KOPT-K1 (cell line): Measurements from ENCODE around the gene HELZ2.

Experiments used
- H3K27ac ChIP-seq: fragments of 200-600 bp; sonication (generic); 2 replicates; pipeline ENCODE4 v1.5.1; 2016; ENCODE audit warnings: antibody characterized with exemption, mild to moderate bottlenecking, low read depth, low read length; ENCODE audit not compliant: poor library complexity, severe bottlenecking
- H3K36me3 ChIP-seq: fragments of 200-600 bp; sonication (generic); 2 replicates; pipeline ENCODE4 v1.5.1; 2017; ENCODE audit warnings: antibody characterized with exemption, mild to moderate bottlenecking, low read length, moderate library complexity; ENCODE audit not compliant: insufficient read depth
- H3K9me3 ChIP-seq: fragments of 200-600 bp; sonication (generic); 2 replicates; pipeline ENCODE4 v1.5.1; 2017; ENCODE audit warnings: antibody characterized with exemption, low read length, mild to moderate bottlenecking; ENCODE audit not compliant: insufficient read depth, poor library complexity, severe bottlenecking

Gene HELZ2

DNA sequence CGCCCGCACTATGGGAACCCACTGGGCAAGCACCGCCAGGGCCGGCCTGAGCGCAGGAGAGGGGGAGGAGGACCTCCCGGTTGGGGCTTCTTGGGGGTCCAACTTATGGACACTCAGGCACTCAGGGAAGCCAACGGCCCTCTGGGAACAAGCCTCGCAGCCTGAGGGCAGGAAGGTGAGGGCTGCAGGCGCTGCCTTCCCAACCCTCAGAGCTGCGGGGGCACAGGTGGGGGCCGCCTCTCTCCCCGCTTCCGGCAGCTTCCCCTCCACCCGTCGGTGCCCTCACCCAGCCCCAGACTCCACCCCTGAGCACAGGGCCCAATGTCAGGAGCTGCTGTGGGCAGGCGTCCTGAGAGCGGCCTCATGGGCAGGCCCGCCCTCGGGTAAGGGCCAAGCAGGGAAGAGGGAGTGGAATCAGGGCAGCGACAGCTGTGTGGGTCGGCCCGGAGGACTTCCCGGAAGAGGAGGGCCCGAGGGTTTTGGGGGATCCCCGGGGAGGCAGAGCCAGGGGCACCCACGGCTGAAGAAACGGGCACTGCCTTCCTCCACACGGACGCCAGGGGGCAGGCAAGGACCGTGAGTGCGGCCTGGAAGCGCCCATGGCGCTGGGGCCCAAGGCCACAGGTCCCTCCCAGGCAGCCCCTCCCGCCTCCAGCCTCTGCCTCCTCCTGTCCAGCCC lies 36.4 kb downstream of the HELZ2 start:
- H3K27ac ChIP-seq: peak overlapping the region; percentile 83

DNA sequence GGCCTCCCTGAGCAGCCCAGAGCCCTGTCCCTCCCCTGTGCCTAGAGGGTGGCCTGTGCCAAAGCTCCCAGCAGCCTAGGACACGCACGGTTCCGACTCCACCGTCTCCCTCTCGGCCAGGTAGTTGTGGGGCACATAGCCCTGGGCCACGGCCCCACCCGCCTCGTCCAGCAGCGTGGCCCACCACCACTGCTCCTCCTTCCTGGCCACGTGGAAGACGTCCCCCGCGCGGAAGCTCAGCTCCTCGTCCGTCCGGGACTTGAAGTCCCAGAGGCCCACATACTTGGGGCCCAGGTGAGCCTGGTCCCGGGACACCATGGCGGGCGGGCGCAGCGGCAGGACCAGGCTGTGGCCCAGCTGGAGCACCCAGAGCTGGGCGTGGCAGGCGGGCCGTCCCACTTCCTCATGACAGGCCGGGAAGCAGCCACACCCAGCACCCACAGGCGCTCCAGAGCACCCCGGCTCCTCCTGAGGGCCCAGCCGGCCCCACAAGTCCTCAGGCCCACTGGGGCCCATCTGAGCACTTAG lies 37.0 kb downstream of the HELZ2 start, which contains the start of gene PTK6:
Gene PTK6 (minus strand): TSS at position 380 of the 528 bp plus-strand sequence. CDS start 62 bp downstream, at position 318.
- Histone ChIP-seq H3K9me3 (no peaks in the 10 kb centered on the region), H3K27ac (peak within 1 kb of the TSS; percentile 83), H3K36me3 (no peaks in the 10 kb centered on the region)

More for the DNA sequence above, 36.4 kb downstream of the HELZ2 start:
- H3K9me3 ChIP-seq: no peaks in the 10 kb centered on the region
- H3K36me3 ChIP-seq: no peaks in the 10 kb centered on the region

DNA sequence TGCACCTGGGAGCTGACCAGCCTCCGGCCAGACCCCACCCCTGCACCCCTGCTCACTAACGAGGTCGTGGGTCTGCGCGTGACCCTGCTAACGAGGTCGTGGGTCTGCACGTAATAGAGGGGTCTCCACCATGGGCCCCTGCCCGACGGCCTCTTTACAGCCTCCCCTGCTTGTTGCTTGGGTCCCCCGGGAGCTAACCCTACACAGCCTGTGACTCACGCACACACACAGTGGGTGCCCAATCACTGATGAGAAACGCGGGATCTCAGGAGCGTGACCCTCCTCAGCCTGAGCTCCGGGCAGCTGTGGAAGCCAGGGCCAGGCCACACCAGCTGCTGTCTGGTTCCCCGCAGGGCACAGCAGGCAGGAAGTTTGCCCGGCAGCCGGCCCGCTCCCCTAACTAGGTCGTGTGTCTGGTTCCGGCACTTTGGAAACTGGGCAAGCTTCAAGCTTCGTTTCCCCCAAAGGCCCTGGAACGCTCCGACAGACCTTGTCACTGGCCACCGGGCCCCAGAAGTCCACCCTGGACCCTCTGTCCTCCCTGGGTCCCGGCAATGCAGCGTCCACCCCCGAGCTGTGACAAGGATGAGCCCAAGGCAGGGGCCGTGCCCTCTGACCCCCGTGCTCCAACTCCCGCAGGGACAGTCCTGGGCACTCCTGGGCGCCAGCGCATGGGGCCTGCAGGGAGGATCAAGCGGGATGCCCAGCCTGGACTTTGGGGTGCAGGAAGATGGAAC lies 37.6 kb downstream of the HELZ2 start:
- no peaks in the 10 kb centered on the region for H3K9me3 ChIP-seq
- H3K36me3 ChIP-seq: no peaks in the 10 kb centered on the region
- no peak overlapping the region for H3K27ac ChIP-seq

DNA sequence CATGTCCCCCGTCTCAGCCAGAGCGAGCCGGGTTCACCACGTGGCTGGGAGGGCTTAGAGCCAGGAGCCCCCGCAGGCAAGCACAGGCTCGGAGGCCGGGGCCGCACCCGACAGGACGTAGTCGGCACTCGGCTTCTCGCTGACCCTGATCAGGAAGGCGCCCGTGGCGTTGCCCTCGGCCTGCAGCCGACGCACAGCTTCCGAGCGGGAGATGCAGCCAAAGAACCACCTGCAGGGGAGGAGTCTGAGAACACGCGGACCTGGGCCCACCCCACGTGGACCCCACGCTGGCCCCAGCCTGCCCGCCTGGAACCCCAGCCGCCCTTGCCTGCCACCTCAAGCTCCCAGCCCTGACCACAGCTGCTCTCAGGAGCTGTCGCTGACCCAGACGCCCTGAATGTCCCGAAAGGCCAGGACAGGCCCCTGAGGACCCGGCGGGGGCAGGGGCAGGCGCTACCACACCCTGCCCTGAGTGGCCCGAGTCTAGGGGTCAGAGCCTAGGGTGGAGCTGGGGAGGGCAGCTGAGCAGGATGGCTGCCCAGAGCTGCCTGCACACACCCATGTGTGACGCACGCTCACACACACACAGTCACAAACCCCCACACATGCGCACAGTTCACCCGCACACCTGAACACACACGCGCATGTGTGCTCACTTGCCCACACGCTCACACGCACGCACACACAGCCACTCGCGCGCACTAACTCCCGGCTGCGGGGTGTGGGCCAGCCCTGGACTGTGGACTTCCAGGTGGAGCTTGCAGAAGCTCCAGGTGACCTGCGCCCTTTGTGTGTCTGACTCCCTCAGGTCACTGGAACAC lies 39.0 kb downstream of the HELZ2 start:
- Histone ChIP-seq H3K36me3 (no peaks in the 10 kb centered on the region), H3K27ac (no peak overlapping the region), H3K9me3 (no peaks in the 10 kb centered on the region)

DNA sequence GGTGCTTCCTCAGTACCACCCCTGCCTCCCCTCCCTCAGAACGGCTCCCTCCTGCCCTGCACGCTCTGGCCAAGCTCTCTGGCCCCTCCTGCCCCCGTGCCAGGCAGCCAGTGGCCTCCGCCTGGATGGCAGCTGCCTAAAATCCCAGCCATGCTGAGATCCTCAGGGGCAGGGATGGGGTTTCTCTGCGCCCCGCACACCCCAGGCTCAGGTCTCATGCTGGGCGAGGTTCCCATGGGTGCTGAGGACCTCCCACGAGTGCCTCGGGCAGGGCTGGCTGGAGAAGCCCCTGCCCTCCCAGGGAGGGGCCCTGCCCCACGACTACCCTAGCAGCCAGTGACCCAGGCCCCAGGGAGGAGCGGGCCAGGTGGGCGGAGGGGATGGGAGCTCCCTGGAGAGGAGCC lies 39.6 kb downstream of the HELZ2 start:
- Histone ChIP-seq H3K27ac (no peak overlapping the region), H3K9me3 (no peaks in the 10 kb centered on the region), H3K36me3 (no peaks in the 10 kb centered on the region)

DNA sequence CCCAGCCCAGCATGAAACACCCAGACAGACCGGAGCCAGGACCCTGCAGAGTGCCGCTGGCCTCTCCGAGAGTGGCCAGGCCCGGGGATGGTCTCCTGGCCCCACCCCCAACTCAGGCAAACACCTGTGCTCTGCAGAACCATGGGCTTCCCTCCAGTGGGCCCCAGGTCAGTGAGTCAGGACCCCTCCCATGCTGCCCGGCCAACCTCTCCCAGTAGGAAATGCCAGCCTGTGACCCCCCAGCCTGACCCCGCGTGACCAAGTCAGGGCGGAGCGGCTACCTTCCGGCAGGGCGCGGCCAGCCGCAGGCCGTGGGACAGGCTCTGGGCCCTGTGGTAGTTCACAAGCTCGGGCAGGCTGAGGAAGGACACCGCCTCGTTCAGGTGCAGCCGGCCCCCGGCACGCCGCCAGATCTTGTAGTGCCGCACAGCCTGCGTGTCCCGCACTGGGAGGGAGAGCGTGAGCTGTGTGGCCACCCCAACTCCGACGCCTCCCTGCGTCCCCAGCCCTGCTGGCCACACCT lies 40.1 kb downstream of the HELZ2 start:
- no peak overlapping the region for H3K27ac ChIP-seq
- no peaks in the 10 kb centered on the region for H3K36me3 ChIP-seq
- H3K9me3 ChIP-seq: no peaks in the 10 kb centered on the region

DNA sequence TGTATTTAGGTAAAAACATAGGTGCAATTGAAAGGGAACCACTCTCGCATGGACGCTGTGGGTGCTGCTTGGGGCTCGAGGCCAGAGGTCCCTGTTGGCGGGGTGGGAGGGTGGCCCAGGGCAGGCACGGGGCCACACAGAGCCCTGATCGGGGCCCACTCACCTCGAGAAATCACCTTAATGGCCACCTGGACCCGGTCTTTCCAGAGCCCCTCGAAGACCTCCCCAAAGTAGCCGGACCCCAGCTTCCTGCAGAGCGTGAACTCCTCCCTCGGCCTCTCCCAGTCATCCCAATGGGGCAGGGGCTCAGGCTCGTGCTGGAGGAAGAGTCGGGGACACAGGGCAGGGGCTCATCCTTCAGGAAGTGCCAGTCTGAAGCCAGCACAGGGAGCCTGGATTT lies 40.7 kb downstream of the HELZ2 start:
- Histone ChIP-seq H3K9me3 (no peaks in the 10 kb centered on the region), H3K36me3 (no peaks in the 10 kb centered on the region), H3K27ac (no peak overlapping the region)

DNA sequence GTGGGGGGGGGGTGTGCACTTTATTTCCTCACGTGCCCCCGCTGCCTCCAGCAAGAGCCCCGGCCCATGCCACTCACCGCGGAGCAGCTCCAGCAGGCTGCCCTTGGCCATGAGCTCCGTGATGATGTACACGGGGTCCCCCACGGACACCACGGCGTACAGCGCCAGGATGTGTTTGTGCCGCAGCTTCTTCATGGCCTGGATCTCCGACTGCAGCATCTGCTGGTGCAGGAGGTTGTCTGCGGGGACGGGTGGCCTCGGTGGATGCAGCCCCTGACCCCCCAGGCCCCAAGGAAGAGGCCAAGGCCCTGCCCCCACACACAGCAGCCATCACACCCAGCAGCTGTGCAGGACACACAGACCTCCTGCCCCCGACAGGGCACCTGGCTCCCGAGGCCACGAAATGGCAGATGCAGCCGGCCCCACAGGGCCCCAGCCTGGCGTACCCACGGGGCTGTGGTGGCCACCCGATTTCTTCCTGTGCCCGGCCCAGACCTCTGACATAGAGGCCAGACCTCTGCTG lies 41.5 kb downstream of the HELZ2 start:
- Histone ChIP-seq H3K9me3 (no peaks in the 10 kb centered on the region), H3K36me3 (no peaks in the 10 kb centered on the region), H3K27ac (no peak overlapping the region)

DNA sequence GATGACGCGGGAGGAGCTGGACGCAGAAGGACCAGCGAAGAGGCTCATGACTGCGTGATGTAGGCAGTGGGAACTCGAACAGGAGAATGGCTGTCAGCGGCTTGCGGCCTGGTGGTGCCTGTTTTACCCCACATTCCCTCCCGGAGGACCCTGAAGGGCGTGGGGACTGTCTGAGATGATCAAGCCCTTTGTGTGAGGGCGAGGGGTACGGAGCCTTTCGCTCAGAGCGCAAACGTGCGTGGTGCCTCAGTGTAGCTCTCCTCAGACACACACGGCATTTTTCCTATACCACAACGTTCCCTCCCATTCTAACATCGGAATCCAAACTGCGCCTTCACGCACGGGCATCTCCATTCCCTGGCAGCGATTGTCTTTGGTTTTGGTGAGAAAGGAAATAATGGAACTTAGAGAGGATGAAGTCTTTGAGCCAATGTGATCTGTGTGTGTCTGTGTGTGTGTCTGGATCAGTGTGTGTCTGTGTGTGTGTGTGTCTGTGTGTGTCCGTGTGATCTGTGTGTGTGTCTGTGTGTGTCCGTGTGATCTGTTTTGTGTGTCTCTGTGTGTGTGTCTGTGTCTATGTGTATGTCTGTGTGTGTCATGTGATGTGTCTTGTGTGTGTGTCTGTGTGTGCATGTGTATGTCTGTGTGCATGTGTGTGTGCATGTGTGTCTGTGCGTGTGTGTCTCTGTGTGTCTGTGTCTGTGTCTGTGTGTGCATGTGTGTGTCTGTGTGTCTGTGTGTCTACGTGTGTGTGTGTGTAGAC lies 42.2 kb downstream of the HELZ2 start:
- no peaks in the 10 kb centered on the region for H3K9me3 ChIP-seq

DNA sequence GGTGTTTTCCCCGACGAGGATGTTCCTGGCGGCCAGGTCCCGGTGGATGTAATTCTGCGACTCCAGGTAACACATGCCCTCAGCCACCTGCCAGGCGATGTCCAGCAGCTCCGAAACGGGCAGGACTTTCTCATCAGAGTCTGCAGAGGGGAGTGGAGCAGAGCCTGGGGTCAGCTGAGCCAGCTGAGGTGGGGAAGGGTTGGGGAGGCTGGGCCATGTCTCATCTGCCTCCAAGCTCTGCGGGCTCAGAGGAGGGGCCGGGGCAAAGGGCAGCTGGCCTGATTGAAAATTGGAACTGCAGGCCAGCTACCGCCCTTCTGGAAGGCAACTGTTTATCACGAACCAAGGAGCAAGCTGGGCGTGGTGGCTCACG lies 43.3 kb downstream of the HELZ2 start:
- H3K27ac ChIP-seq: no peak overlapping the region
- no peaks in the 10 kb centered on the region for H3K36me3 ChIP-seq
- H3K9me3 ChIP-seq: no peaks in the 10 kb centered on the region

More for the DNA sequence above, 42.2 kb downstream of the HELZ2 start:
- Histone ChIP-seq H3K36me3 (no peaks in the 10 kb centered on the region), H3K27ac (no peak overlapping the region)

DNA sequence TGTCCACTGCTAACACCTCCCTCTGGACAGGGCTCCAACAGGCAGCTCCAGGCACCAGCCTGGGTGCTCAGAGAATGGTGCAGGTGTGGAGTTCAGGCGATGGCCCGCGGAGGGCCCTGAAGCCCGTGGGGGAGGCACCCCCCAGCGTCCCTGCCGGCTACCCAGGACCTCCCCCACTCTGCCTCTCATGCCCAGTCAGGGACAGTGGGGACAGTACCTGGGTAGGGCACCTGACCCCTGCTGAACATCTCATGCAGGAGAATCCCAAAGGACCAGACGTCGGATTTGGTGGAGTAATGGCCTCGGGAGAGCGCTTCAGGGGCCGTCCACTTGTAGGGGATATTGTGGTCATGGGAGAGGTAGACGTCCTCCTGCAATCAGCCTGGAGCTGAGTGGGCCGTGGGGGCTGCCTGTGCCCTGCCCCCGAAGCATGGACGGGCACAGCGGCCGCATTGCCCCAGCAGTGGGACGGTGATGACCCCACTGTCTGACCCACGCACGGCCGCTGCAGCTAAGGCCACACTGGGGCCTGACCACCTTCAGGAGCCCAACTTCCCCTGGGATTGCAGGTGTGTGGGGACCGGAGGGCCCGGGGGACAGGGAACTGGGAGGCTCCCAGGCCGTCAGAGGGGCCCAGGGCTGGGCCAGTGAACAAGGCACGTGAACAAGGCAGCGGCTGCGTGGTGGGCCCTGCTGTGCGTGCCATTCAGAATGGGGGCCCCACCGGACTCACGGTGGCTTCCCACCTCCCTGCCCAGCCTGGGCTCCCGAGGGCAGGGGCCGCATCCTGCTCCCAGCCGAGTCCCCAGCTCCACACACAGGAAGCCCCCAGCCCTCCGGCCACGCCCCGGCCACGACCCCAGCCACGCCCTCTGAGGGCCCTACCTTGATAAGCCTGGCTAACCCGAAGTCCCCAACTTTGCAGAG lies 43.9 kb downstream of the HELZ2 start:
- no peak overlapping the region for H3K27ac ChIP-seq
- no peaks in the 10 kb centered on the region for H3K9me3 ChIP-seq
- no peaks in the 10 kb centered on the region for H3K36me3 ChIP-seq

DNA sequence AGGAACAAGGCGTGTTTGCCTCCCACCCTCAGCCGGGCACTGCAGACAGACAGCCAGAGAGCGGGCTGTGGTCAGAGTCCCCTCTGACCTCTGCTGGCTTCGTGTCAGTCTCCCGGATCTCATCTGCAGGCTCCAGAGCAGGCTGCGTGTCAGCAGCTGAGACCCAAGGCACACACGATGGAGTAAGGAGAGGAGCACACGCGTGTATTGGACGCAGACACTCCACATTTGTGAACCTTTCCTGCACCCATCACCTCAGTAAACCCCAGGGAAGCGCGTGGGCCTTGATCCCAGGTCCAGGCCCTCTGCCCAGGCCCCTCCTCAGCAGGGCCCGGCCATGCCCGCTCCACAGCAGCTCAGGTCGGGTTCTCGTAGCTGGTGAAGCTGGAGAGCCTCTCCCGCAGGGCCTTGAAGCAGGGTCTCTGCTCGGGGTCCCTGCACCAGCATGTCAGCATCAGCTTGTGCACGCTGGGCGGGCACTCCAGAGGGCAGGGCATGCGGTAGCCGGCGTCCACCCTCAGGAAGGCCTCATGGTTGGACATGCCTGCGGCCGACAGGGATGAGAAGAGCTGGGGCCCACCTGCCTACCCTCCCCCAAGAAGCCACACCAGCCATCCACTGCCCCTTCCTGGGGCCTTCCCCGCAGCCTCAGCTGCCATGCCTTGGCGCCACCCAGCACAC lies 44.7 kb downstream of the HELZ2 start:
- Histone ChIP-seq H3K36me3 (no peaks in the 10 kb centered on the region), H3K27ac (no peak overlapping the region), H3K9me3 (no peaks in the 10 kb centered on the region)

DNA sequence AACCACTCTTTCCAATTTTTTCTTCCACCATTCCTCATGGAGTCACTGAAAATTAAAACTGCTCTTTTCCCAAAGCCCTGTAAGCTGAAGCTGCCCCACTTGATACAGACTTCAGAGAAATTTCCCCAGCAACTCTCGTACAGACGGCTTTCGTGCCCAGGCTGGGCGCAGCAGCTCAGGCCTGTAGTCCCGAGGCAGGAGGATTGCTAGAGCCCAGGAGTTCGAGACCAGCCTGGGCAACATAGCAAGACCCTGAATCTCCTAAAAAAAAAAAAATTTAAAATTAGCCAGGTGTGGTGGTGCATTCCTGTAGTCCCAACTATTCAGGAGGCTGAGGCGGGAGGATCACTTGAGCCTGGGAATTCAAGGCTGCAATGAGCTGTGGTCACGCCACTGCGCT lies 46.9 kb downstream of the HELZ2 start:
- H3K27ac ChIP-seq: no peak overlapping the region
- H3K9me3 ChIP-seq: no peaks in the 10 kb centered on the region
- no peaks in the 10 kb centered on the region; the same call in 1 of the 2 replicates for H3K36me3 ChIP-seq
